Stomach (tissue), 9 donors: ENCODE measurements around the gene PLPP1. TPM values are rescaled to one million over a fixed set of nuclear protein-coding genes. Genes with fewer than 3 reads are reported as not detected.

Source experiments
- DNase-seq, 2 donors: peaks; one replicate each; pipeline versions ENCODE4 v3.0.0 to v3.0.0-alpha.2; 2013 to 2019
- H3K27ac ChIP-seq, 5 donors: fragments of 200-600 bp in 4 of 5; sonication (generic) in 4 of 5; one replicate each; pipeline ENCODE4 v1.5.1; 2013 to 2019; ENCODE audit warnings: mild to moderate bottlenecking in 1 of 5, moderate library complexity in 1 of 5
- H3K27me3 ChIP-seq, 3 donors: fragments of 200-600 bp; sonication (generic); one replicate each; pipeline ENCODE4 v1.5.1; 2017 to 2019; ENCODE audit warnings: mixed run types in 1 of 3
- H3K36me3 ChIP-seq, 4 donors: fragments of 200-600 bp; sonication (generic); 1 replicate in 3 of 4; 2 replicates in 1 of 4; pipeline ENCODE4 v1.5.1; 2016 to 2019
- H3K4me1 ChIP-seq, 4 donors: fragments of 200-600 bp; sonication (generic); one replicate each; pipeline ENCODE4 v1.5.1; 2016 to 2019
- H3K4me3 ChIP-seq, 4 donors: fragments of 200-600 bp; sonication (generic) in 3 of 4; one replicate each; pipeline ENCODE4 v1.5.1; 2016 to 2019; ENCODE audit warnings: mild to moderate bottlenecking in 1 of 4
- H3K9me3 ChIP-seq, 4 donors: fragments of 200-600 bp; sonication (generic); one replicate each; pipeline ENCODE4 v1.5.1; 2016 to 2019
- EP300 ChIP-seq: sonication (generic); formaldehyde crosslinking; IDR thresholded peaks from one replicate; pipeline ENCODE4 v1.6.1; 2017; ENCODE audit warnings: antibody characterized with exemption
- POLR2A ChIP-seq, 4 donors: fragments of 450-650 bp; IDR thresholded peaks; one replicate each; pipeline ENCODE4 v1.6.1; 2016; ENCODE audit warnings: antibody characterized with exemption in 4 of 4, control low read depth in 2 of 4, mild to moderate bottlenecking in 1 of 4, moderate library complexity in 1 of 4
- POLR2AphosphoS5 ChIP-seq, 3 donors: sonication (generic); formaldehyde crosslinking; IDR thresholded peaks; one replicate each; pipeline ENCODE4 v1.6.1; 2016; ENCODE audit warnings: antibody characterized with exemption in 3 of 3
- WGBS, 5 donors: extraction: QIAGEN DNeasy Blood & Tissue Kit in 3 of 5; methylation state at CpG; one replicate each; pipeline versions ENCODE4 v1.1.5 to v1.1.7; 2013 to 2018; 5-methylcytosine and 5-hydroxymethylcytosine counted together
- intact Hi-C: fragments of 100-400 bp; cut with DNase I; formaldehyde crosslinking; loops from one replicate; pipeline ENCODE4 v1.15.1; 2023; ENCODE audit warnings: low total_unique reads
- polyA plus RNA-seq, 3 donors: library from polyadenylated mRNA; stranded (reverse); fragments of 200-250 nt; gene quantifications; one replicate each; pipeline ENCODE4 v1.2.3, GENCODE V29; 2013
- total RNA-seq, 5 donors: library from RNA; depleted of rRNA; stranded (reverse); fragments of >200 nt; gene quantifications; one replicate each; pipeline versions ENCODE4 v1.1.0 to v1.2.3, GENCODE V29; 2014 to 2016
- TF ChIP-seq, protein P1 (sequence below), 7 experiments: fragments of 450-650 bp in 4 of 7; fragments of 200-600 bp in 3 of 7; sonication (generic) in 3 of 7; IDR thresholded peaks; one replicate each; pipeline ENCODE4 v1.5.1; 2016 to 2019; ENCODE audit warnings: antibody characterized with exemption in 7 of 7, control low read depth in 2 of 7, mild to moderate bottlenecking in 1 of 7
- donor health status: healthy with polysubstance abuse.
- donor health status: Bipolar disorder and iron deficiency.
- donor health status: healthy.

Gene PLPP1
- total and polyA plus RNA-seq, 8 donors: 29.5 to 592 (median 79.8) TPM

DNA sequence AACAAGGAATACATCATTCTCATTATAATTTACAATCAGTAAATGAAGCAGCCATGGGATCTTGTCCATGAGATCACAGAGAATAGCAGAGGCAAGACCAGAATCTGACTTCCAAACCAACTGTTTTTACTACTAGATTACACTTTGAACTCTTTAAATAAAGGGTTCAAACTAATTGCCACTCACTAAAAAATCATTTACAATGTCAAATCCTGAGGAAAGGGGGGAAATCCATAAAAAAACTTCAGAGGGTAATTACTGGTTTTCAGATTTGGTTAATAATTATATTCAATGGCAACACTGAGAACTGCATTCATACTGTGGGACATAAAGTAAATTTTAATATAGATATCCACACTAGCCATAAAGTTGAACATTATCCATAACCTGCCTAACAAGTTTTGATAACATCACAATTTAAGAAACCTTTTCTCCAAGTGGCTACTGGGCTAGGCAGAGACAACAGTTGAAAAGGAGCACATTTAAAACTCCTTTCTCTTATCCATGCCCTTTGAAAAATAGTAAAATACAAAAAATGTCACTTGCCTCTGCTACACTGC is 15.9 kb downstream of the PLPP1 start:
- TF ChIP-seq, protein P1, sequence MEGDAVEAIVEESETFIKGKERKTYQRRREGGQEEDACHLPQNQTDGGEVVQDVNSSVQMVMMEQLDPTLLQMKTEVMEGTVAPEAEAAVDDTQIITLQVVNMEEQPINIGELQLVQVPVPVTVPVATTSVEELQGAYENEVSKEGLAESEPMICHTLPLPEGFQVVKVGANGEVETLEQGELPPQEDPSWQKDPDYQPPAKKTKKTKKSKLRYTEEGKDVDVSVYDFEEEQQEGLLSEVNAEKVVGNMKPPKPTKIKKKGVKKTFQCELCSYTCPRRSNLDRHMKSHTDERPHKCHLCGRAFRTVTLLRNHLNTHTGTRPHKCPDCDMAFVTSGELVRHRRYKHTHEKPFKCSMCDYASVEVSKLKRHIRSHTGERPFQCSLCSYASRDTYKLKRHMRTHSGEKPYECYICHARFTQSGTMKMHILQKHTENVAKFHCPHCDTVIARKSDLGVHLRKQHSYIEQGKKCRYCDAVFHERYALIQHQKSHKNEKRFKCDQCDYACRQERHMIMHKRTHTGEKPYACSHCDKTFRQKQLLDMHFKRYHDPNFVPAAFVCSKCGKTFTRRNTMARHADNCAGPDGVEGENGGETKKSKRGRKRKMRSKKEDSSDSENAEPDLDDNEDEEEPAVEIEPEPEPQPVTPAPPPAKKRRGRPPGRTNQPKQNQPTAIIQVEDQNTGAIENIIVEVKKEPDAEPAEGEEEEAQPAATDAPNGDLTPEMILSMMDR (IDR thresholded peaks at IDR 0.05): no peak
- TF ChIP-seq EP300 (no peak), POLR2A (IDR thresholded peaks at IDR 0.05) (no peak), POLR2AphosphoS5 (IDR thresholded peaks at IDR 0.05) (no peak)
- intact Hi-C loops: no loop called here
- H3K4me1 ChIP-seq: peaks cover 52 to 91% (median 74%) of the 10 kb centered on the region in 4 donors

DNA sequence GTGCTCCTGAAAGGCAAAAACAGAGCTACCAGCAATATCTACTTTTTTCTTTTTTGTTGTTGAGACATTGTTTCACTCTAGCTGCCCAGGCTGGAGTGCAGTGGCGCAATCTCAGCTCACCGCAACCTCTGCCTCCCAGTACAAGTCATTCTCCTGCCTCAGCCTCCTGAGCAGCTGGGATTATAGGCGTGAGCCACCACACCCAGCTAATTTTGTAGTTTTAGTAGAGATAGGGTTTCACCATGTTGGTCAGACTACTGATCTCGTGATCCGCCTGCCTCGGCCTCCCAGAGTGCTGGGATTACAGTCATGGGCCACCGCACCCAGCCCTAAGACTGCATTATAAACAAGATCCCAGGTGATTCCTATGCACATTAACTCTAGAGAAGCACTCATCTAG is 17.0 kb downstream of the PLPP1 start:
- intact Hi-C loops: no loop called here
- H3K36me3 ChIP-seq: no peaks in the 10 kb centered on the region
- H3K4me3 ChIP-seq: no peak overlapping the region
- H3K4me1 ChIP-seq: peaks cover 52 to 92% (median 70%) of the 10 kb centered on the region in 4 donors
- no peaks in the 10 kb centered on the region for H3K9me3 ChIP-seq
- 61 to 79% (median 71%) methylated on average over 6 to 7 of the region's 7 CpGs for WGBS, 5 donors
- H3K27me3 ChIP-seq: no peaks in the 10 kb centered on the region
- H3K27ac ChIP-seq: peak overlapping the region in 4 of 5 donors; percentile 12 to 76 (median 66)
- no peak for DNase-seq
- no peak for TF ChIP-seq POLR2AphosphoS5 (IDR thresholded peaks at IDR 0.05)

More for the DNA sequence above, 15.9 kb downstream of the PLPP1 start:
- H3K27me3 ChIP-seq: no peaks in the 10 kb centered on the region
- H3K9me3 ChIP-seq: no peaks in the 10 kb centered on the region
- peak overlapping the region in 4 of 5 donors; percentile 51 to 76 (median 66) for H3K27ac ChIP-seq
- peak in 1 of 2 donors; percentile 73 for DNase-seq
- no peak overlapping the region for H3K4me3 ChIP-seq
- no peaks in the 10 kb centered on the region for H3K36me3 ChIP-seq

DNA sequence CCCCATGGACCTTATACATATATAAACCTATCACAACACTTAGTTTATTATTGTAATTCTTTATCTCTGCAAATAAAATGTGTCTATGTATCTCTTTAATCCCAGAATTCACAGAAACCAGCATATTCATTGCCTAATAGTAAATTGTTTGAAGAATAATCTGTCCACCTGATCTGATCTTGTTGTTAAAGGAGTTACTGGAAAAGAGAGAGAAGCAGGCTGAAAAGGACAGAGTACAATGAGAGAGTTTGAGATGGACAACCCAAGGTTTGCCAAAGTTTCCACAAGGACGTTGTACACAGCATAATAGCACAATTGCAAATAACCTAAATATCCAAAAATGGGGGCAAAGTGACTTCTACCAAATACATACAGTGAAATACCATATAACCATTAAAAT is 23.8 kb downstream of the PLPP1 start:
- WGBS, 5 donors: 37 to 65% (median 42%) methylated on average over 1 of the region's 1 CpG
- intact Hi-C loops: no loop called here
- DNase-seq: no peak
- TF ChIP-seq POLR2A (IDR thresholded peaks at IDR 0.05) (no peak), POLR2AphosphoS5 (IDR thresholded peaks at IDR 0.05) (no peak), EP300 (no peak)
- TF ChIP-seq, protein P1 (IDR thresholded peaks at IDR 0.05): no peak
- no peaks in the 10 kb centered on the region for H3K27me3 ChIP-seq
- H3K9me3 ChIP-seq: no peaks in the 10 kb centered on the region
- peaks cover 19 to 83% (median 50%) of the 10 kb centered on the region in 4 donors for H3K4me1 ChIP-seq
- no peak overlapping the region for H3K4me3 ChIP-seq
- no peaks in the 10 kb centered on the region for H3K36me3 ChIP-seq
- H3K27ac ChIP-seq: peak overlapping the region in 2 of 5 donors; percentile 41 to 72

DNA sequence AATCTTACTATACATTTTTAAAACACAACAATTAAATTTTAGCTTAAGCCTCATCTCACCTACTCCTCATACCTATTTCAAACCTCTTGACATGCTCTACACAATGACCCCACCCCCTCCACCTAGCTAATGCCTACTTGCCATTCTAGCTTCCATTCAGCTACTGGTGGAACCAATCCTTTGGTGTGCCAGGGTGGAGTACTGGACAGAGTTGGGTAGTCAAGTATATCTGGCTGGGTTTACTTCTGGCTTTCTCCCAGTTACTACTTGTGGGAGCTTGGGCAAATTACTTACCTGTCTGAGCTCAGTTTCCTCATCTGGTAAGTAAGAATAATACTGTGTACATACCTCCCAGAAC is 24.3 kb downstream of the PLPP1 start:
- Histone ChIP-seq H3K27ac (peak overlapping the region in 3 of 5 donors; percentile 41 to 72 (median 45)), H3K4me3 (no peak overlapping the region), H3K4me1 (peaks cover 18 to 83% (median 50%) of the 10 kb centered on the region in 4 donors), H3K36me3 (no peaks in the 10 kb centered on the region), H3K9me3 (no peaks in the 10 kb centered on the region), H3K27me3 (no peaks in the 10 kb centered on the region)
- no peak for TF ChIP-seq EP300
- TF ChIP-seq, protein P1 (IDR thresholded peaks at IDR 0.05): no peak
- no peak for TF ChIP-seq POLR2AphosphoS5 (IDR thresholded peaks at IDR 0.05)
- no peak for TF ChIP-seq POLR2A (IDR thresholded peaks at IDR 0.05)
- intact Hi-C loops: no loop called here
- no peak for DNase-seq

DNA sequence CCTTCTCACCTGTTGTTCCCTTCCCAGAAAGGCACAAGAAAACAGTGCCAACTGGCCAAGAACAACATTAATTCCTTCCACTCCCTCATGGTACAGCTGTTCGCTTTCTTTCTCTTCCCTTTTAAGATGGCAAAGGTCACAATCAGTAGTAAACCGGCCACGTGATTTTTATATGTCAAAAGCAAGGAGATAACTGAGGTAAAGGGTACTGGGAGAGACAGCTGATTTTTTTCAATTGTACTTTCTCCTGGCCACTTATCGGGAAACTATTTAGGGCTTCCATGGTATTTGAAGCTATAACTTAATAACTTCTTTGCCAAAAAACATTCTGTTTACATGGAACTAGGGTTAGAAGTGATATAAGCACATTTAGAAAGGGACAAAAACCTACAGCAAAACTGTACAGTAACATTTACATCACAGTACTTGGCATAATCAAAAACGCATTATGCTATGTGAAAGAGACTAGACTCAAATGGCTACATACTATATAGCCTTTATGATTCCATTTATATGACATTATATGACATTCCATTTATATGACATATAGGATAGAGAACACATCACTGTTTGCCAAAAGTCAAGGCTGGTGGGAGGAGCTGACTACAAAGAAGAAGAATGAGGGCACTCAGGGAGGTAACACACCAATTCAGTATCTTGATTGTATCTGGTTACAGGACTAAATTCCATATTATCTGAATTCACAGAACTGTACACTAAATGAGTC is 24.8 kb downstream of the PLPP1 start:
- no peaks in the 10 kb centered on the region for H3K27me3 ChIP-seq
- 16 to 37% (median 22%) methylated on average over 5 of the region's 5 CpGs for WGBS, 5 donors
- H3K4me3 ChIP-seq: no peak overlapping the region

More for the DNA sequence above, 24.8 kb downstream of the PLPP1 start:
- TF ChIP-seq POLR2AphosphoS5 (IDR thresholded peaks at IDR 0.05): peak in 2 of 3 donors; percentile 28 to 50
- TF ChIP-seq, protein P1 (IDR thresholded peaks at IDR 0.05): no peak
- TF ChIP-seq EP300: no peak
- no peak for TF ChIP-seq POLR2A (IDR thresholded peaks at IDR 0.05)
- peak in 1 of 2 donors; percentile 42 for DNase-seq
- intact Hi-C loops: no loop called here
- H3K27ac ChIP-seq: peak overlapping the region in 3 of 5 donors; percentile 41 to 72 (median 45)
- H3K36me3 ChIP-seq: no peaks in the 10 kb centered on the region
- no peaks in the 10 kb centered on the region for H3K9me3 ChIP-seq
- H3K4me1 ChIP-seq: peaks cover 18 to 78% (median 48%) of the 10 kb centered on the region in 4 donors
